ENCODE results near the gene EHD1.

- TF ChIP-seq EP300 (IDR thresholded peaks at IDR 0.05) (no peak), CEBPB (IDR thresholded peaks at IDR 0.05) (no peak), CHD2 (IDR thresholded peaks at IDR 0.05; ENCODE audit: low read length, partially characterized antibody) (no peak), CTCF (IDR thresholded peaks at IDR 0.05) (no peak), MAFK (IDR thresholded peaks at IDR 0.05; ENCODE audit: partially characterized antibody) (no peak), JUN (IDR thresholded peaks at IDR 0.05) (no peak), SMC3 (IDR thresholded peaks at IDR 0.05) (no peak), GATA3 (IDR thresholded peaks at IDR 0.05; ENCODE audit: borderline replicate concordance) (no peak), CBX8 (IDR thresholded peaks at IDR 0.05) (no peak), ZFP36 (IDR thresholded peaks at IDR 0.05; ENCODE audit: borderline replicate concordance, partially characterized antibody) (no peak), HOXB13 (CRISPR knock-in tag; IDR thresholded peaks at IDR 0.05; ENCODE audit: low read depth) (no peak), POLR2A (IDR thresholded peaks at IDR 0.05; ENCODE audit: low read length) (no peak)
- TF ChIP-seq, protein P1, sequence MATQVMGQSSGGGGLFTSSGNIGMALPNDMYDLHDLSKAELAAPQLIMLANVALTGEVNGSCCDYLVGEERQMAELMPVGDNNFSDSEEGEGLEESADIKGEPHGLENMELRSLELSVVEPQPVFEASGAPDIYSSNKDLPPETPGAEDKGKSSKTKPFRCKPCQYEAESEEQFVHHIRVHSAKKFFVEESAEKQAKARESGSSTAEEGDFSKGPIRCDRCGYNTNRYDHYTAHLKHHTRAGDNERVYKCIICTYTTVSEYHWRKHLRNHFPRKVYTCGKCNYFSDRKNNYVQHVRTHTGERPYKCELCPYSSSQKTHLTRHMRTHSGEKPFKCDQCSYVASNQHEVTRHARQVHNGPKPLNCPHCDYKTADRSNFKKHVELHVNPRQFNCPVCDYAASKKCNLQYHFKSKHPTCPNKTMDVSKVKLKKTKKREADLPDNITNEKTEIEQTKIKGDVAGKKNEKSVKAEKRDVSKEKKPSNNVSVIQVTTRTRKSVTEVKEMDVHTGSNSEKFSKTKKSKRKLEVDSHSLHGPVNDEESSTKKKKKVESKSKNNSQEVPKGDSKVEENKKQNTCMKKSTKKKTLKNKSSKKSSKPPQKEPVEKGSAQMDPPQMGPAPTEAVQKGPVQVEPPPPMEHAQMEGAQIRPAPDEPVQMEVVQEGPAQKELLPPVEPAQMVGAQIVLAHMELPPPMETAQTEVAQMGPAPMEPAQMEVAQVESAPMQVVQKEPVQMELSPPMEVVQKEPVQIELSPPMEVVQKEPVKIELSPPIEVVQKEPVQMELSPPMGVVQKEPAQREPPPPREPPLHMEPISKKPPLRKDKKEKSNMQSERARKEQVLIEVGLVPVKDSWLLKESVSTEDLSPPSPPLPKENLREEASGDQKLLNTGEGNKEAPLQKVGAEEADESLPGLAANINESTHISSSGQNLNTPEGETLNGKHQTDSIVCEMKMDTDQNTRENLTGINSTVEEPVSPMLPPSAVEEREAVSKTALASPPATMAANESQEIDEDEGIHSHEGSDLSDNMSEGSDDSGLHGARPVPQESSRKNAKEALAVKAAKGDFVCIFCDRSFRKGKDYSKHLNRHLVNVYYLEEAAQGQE (IDR thresholded peaks at IDR 0.05) = no peak
- TF ChIP-seq, protein P2, sequence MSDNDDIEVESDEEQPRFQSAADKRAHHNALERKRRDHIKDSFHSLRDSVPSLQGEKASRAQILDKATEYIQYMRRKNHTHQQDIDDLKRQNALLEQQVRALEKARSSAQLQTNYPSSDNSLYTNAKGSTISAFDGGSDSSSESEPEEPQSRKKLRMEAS (IDR thresholded peaks at IDR 0.05) = no peak
These were observed 35.7 kb upstream of the EHD1 start for GRCh38 chr11:64914123-64914522.

All from A549 (cell line).